Calu3 (cell line): ENCODE results near the gene NEDD9. TPM values are rescaled to one million over a fixed set of nuclear protein-coding genes. Genes with fewer than 3 reads are reported as not detected.
A peak's percentile ranks its signal among the peaks of the same experiment; 100 is the strongest.

ENCODE experiments used
- BruUV-seq: library from RNA; stranded (reverse); fragments of 400-500 nt; replicated peaks from 2 replicates; lab custom pipeline; 2021; lab: Mats Ljungman, UMichigan
- CTCF ChIA-PET: fragments of 300-600 bp; sonication (Branson Sonifier 250); formaldehyde crosslinking; loops from one replicate; lab custom pipeline; 2022; ENCODE audit warnings: antibody characterized with exemption; lab: Charles Lee
- DNase-seq: peaks from one replicate; pipeline ENCODE4 v3.0.0; 2022
- H3K27ac Mint-ChIP-seq: one replicate; pipeline ENCODE4 v1.8.0; 2022; ENCODE audit warnings: mixed read lengths; ENCODE audit not compliant: unreplicated experiment
- H3K27me3 Mint-ChIP-seq: one replicate; pipeline ENCODE4 v1.8.0; 2022; ENCODE audit warnings: mixed read lengths; ENCODE audit not compliant: unreplicated experiment
- H3K36me3 Mint-ChIP-seq: one replicate; pipeline ENCODE4 v1.8.0; 2022; ENCODE audit warnings: mild to moderate bottlenecking, moderate library complexity, mixed read lengths; ENCODE audit not compliant: insufficient read depth, unreplicated experiment
- H3K4me1 Mint-ChIP-seq: one replicate; pipeline ENCODE4 v1.8.0; 2022; ENCODE audit warnings: mild to moderate bottlenecking, low read depth, mixed read lengths; ENCODE audit not compliant: unreplicated experiment
- H3K4me3 Mint-ChIP-seq: one replicate; pipeline ENCODE4 v1.8.0; 2022; ENCODE audit warnings: mild to moderate bottlenecking, low read depth, moderate library complexity, mixed read lengths; ENCODE audit not compliant: unreplicated experiment
- H3K9me3 Mint-ChIP-seq: one replicate; pipeline ENCODE4 v1.8.0; 2022; ENCODE audit warnings: low read depth, mixed read lengths; ENCODE audit not compliant: unreplicated experiment
- CTCF ChIP-seq: fragments of 200-600 bp; IDR thresholded peaks from one replicate; pipeline ENCODE4 v1.8.0; 2022; ENCODE audit warnings: antibody characterized with exemption; ENCODE audit not compliant: unreplicated experiment
- intact Hi-C: fragments of 100-400 bp; cut with micrococcal nuclease; formaldehyde crosslinking; loops from one replicate; pipeline ENCODE4 v1.10.0; 2022; ENCODE audit not compliant: unreplicated experiment
- total RNA-seq: library from RNA; stranded (reverse); gene quantifications from 2 replicates; pipeline ENCODE4 v1.2.3, GENCODE V29; 2022

The NEDD9 gene
- total RNA-seq, 1 experiment from 2014 or later, result 28.1 TPM

GRCh38 chr6:11231564-11232192 lies 790 bp downstream of the NEDD9 start:
- H3K27ac Mint-ChIP-seq, result peak overlapping the region; percentile 81
- no peaks in the 10 kb centered on the region for H3K27me3 Mint-ChIP-seq
- H3K4me3 Mint-ChIP-seq, result peak overlapping the region; percentile 73
- no peak for DNase-seq
- no peak for TF ChIP-seq CTCF
- H3K36me3 Mint-ChIP-seq, result peaks cover 48% of the 10 kb centered on the region
- intact Hi-C loops, result loop anchor here (2.0 to 5.0 kb wide), 3 partner anchors 46 to 113 kb away; no protein-coding TSS in a partner anchor
- BruUV-seq, result no TSS peak
- CTCF ChIA-PET, result interaction anchor here (1.0 to 2.0 kb wide), 6 partner anchors 19 to 203 kb away, joined by 4 to 10 read pairs (median 5); no protein-coding TSS in a partner anchor
- H3K4me1 Mint-ChIP-seq, result peaks cover 32% of the 10 kb centered on the region
- no peaks in the 10 kb centered on the region for H3K9me3 Mint-ChIP-seq

GRCh38 chr6:11231108-11231463 lies 1.4 kb downstream of the NEDD9 start:
- DNase-seq, result no peak
- no peaks in the 10 kb centered on the region for H3K9me3 Mint-ChIP-seq
- TF ChIP-seq CTCF, result no peak
- H3K27me3 Mint-ChIP-seq, result no peaks in the 10 kb centered on the region
- peak overlapping the region; percentile 81 for H3K27ac Mint-ChIP-seq
- no TSS peak for BruUV-seq
- peaks cover 26% of the 10 kb centered on the region for H3K4me1 Mint-ChIP-seq
- peak overlapping the region; percentile 73 for H3K4me3 Mint-ChIP-seq
- intact Hi-C loops, result loop anchor here (5.0 kb wide), 2 partner anchors 46 to 54 kb away; no protein-coding TSS in a partner anchor
- H3K36me3 Mint-ChIP-seq, result peaks cover 50% of the 10 kb centered on the region
- CTCF ChIA-PET, result no interaction called here

- BruUV-seq, result no TSS peak
- Mint-ChIP-seq H3K27me3 (no peaks in the 10 kb centered on the region), H3K4me3 (peak overlapping the region; percentile 73), H3K36me3 (peaks cover 55% of the 10 kb centered on the region), H3K4me1 (peaks cover 20% of the 10 kb centered on the region), H3K27ac (peak overlapping the region; percentile 81), H3K9me3 (no peaks in the 10 kb centered on the region)
- intact Hi-C loops, result loop anchor here (5.0 kb wide), 2 partner anchors 47 to 53 kb away; no protein-coding TSS in a partner anchor
- DNase-seq, result no peak
- TF ChIP-seq CTCF, result no peak
- CTCF ChIA-PET, result interaction anchor here (1.3 to 1.4 kb wide), 2 partner anchors 23 to 28 kb away, joined by 4 to 5 read pairs; no protein-coding TSS in a partner anchor
Measured at GRCh38 chr6:11230158-11231107, 2.0 kb downstream of the NEDD9 start.

GRCh38 chr6:11229655-11230046 lies 2.8 kb downstream of the NEDD9 start:
- Mint-ChIP-seq H3K9me3 (no peaks in the 10 kb centered on the region), H3K27ac (peak overlapping the region; percentile 81), H3K36me3 (peaks cover 55% of the 10 kb centered on the region), H3K4me3 (peak overlapping the region; percentile 73), H3K4me1 (peaks cover 22% of the 10 kb centered on the region), H3K27me3 (no peaks in the 10 kb centered on the region)
- CTCF ChIA-PET, result interaction anchor here (1.3 to 1.4 kb wide), 2 partner anchors 22 to 27 kb away, joined by 4 to 5 read pairs; no protein-coding TSS in a partner anchor
- intact Hi-C loops, result loop anchor here (2.0 to 5.0 kb wide), 3 partner anchors 48 to 89 kb away; no protein-coding TSS in a partner anchor
- no peak for TF ChIP-seq CTCF
- TSS peak; percentile 84 for BruUV-seq
- DNase-seq, result peak; percentile 33
